ENCODE data around the gene ADGRA3. TPM values are rescaled to one million over a fixed set of nuclear protein-coding genes. Genes with fewer than 3 reads are reported as not detected.

ADGRA3 gene
- polyA plus RNA-seq, 1 of the 3 experiments (the other 2 are of a cell fraction) = 11.8 TPM

DNA sequence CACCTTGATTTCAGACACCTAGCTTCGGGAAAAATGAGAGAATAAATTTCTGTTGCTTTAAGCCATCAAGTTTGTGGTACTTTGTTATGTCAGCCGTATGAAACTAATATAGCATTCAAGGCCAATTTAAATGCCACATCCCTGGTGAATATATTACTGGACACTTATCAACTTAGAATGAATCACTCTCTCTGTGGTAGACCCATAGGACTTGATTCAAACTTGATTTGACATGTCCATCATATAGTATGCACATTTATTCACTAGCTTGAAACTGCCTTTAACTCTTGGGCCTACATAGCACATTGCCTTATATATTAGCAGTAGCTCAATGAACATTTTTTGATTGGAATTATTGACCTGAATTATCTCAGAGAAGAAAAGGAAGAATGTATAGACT lies 172.3 kb downstream of the ADGRA3 start:
- no peak overlapping the region for H3K9ac ChIP-seq
- H3K27me3 ChIP-seq (ENCODE audit: insufficient read depth) = no peaks in the 10 kb centered on the region
- H3K4me3 ChIP-seq (ENCODE audit: low read depth in 2 of 2, low read length in 1 of 2) = no peak overlapping the region
- H3K9me3 ChIP-seq = no peaks in the 10 kb centered on the region
- ChIA-PET POLR2A (no interaction called here), CTCF (interaction anchor here (0.6 kb wide), 1 partner anchor 32 kb away, joined by 3 read pairs; no protein-coding TSS in a partner anchor)
- H4K20me1 ChIP-seq (ENCODE audit: insufficient read depth) = no peaks in the 10 kb centered on the region
- WGBS (ENCODE audit: low lambda C conversion rate) = 47% methylated on average over 2 of the region's 2 CpGs
- no peak overlapping the region for H3K27ac ChIP-seq (ENCODE audit: low read depth in 2 of 2, low read length in 1 of 2)
- H3K4me2 ChIP-seq = no peak overlapping the region
- H3K4me1 ChIP-seq (ENCODE audit: control insufficient read depth in 1 of 2, insufficient read depth in 2 of 2, low read depth in 1 of 2, low read length in 1 of 2) = no peaks in the 10 kb centered on the region
- H3K79me2 ChIP-seq (ENCODE audit: insufficient read depth) = no peaks in the 10 kb centered on the region
- no peak for TF ChIP-seq GABPA (IDR thresholded peaks at IDR 0.05; ENCODE audit: low read depth)
- TF ChIP-seq RFX5 (IDR thresholded peaks at IDR 0.05; ENCODE audit: low read length) = no peak
- TF ChIP-seq, protein P1, sequence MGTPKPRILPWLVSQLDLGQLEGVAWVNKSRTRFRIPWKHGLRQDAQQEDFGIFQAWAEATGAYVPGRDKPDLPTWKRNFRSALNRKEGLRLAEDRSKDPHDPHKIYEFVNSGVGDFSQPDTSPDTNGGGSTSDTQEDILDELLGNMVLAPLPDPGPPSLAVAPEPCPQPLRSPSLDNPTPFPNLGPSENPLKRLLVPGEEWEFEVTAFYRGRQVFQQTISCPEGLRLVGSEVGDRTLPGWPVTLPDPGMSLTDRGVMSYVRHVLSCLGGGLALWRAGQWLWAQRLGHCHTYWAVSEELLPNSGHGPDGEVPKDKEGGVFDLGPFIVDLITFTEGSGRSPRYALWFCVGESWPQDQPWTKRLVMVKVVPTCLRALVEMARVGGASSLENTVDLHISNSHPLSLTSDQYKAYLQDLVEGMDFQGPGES (IDR thresholded peaks at IDR 0.05; ENCODE audit: low read depth, low read length) = no peak
- TF ChIP-seq TCF12 (IDR thresholded peaks at IDR 0.05) = no peak
- no peaks in the 10 kb centered on the region for H3K36me3 ChIP-seq (replicated peaks in 1 of 2; ENCODE audit: control insufficient read depth in 1 of 2, insufficient read depth in 2 of 2, low read length in 1 of 2)
- H2AFZ ChIP-seq (ENCODE audit: low read depth) = no peak overlapping the region
- no peak for DNase-seq
- H3F3A ChIP-seq (replicated peaks; ENCODE audit: insufficient read depth) = no peaks in the 10 kb centered on the region
- no peaks in the 10 kb centered on the region for H3K9me2 ChIP-seq

DNA sequence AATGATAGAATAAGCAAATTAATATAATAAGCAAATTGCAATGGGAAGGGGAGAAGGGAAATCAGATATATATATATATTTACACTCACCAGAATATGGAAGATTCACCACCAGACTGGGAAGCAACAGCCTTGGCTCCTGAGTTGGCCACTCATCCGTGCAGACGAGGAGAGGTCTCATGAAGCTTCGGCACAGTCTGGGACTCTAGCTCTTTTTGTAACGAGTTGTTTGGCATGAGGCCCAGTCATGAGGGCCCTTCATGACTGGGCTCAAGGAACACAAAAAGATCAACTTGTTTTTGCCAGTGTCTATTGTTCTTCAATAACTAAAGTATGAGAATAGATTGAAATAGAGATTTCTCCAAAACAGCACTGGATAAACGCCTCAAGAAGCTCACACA lies 176.4 kb downstream of the ADGRA3 start:
- WGBS (ENCODE audit: low lambda C conversion rate) = 45% methylated on average over 2 of the region's 5 CpGs
- TF ChIP-seq FOXJ3 (CRISPR knock-in tag; IDR thresholded peaks at IDR 0.05) = no peak
- TF ChIP-seq, protein P2, sequence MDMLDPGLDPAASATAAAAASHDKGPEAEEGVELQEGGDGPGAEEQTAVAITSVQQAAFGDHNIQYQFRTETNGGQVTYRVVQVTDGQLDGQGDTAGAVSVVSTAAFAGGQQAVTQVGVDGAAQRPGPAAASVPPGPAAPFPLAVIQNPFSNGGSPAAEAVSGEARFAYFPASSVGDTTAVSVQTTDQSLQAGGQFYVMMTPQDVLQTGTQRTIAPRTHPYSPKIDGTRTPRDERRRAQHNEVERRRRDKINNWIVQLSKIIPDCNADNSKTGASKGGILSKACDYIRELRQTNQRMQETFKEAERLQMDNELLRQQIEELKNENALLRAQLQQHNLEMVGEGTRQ (IDR thresholded peaks at IDR 0.05; ENCODE audit: borderline replicate concordance, low read depth, low read length) = no peak
- TF ChIP-seq, protein P1 (IDR thresholded peaks at IDR 0.05; ENCODE audit: low read depth, low read length) = no peak
- TF ChIP-seq, protein P3, sequence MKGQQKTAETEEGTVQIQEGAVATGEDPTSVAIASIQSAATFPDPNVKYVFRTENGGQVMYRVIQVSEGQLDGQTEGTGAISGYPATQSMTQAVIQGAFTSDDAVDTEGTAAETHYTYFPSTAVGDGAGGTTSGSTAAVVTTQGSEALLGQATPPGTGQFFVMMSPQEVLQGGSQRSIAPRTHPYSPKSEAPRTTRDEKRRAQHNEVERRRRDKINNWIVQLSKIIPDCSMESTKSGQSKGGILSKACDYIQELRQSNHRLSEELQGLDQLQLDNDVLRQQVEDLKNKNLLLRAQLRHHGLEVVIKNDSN (IDR thresholded peaks at IDR 0.05; ENCODE audit: borderline replicate concordance, low read depth) = no peak
- no peak for TF ChIP-seq YY1 (IDR thresholded peaks at IDR 0.05; ENCODE audit: low read depth)
- no peak for TF ChIP-seq CHD2 (IDR thresholded peaks at IDR 0.05; ENCODE audit: low read length, partially characterized antibody)
- TF ChIP-seq, protein P4, sequence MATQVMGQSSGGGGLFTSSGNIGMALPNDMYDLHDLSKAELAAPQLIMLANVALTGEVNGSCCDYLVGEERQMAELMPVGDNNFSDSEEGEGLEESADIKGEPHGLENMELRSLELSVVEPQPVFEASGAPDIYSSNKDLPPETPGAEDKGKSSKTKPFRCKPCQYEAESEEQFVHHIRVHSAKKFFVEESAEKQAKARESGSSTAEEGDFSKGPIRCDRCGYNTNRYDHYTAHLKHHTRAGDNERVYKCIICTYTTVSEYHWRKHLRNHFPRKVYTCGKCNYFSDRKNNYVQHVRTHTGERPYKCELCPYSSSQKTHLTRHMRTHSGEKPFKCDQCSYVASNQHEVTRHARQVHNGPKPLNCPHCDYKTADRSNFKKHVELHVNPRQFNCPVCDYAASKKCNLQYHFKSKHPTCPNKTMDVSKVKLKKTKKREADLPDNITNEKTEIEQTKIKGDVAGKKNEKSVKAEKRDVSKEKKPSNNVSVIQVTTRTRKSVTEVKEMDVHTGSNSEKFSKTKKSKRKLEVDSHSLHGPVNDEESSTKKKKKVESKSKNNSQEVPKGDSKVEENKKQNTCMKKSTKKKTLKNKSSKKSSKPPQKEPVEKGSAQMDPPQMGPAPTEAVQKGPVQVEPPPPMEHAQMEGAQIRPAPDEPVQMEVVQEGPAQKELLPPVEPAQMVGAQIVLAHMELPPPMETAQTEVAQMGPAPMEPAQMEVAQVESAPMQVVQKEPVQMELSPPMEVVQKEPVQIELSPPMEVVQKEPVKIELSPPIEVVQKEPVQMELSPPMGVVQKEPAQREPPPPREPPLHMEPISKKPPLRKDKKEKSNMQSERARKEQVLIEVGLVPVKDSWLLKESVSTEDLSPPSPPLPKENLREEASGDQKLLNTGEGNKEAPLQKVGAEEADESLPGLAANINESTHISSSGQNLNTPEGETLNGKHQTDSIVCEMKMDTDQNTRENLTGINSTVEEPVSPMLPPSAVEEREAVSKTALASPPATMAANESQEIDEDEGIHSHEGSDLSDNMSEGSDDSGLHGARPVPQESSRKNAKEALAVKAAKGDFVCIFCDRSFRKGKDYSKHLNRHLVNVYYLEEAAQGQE (IDR thresholded peaks at IDR 0.05; ENCODE audit: low read depth, low read length) = no peak
- TF ChIP-seq ELF1 (IDR thresholded peaks at IDR 0.05) = no peak
- TF ChIP-seq FOSL2 (IDR thresholded peaks at IDR 0.05; ENCODE audit: borderline replicate concordance, low read depth) = no peak
- Histone ChIP-seq H3F3A (replicated peaks; ENCODE audit: insufficient read depth) (no peaks in the 10 kb centered on the region), H3K9me2 (no peaks in the 10 kb centered on the region), H3K27me3 (ENCODE audit: insufficient read depth) (no peaks in the 10 kb centered on the region), H3K9ac (no peak overlapping the region), H3K27ac (ENCODE audit: low read depth in 2 of 2, low read length in 1 of 2) (no peak overlapping the region), H3K79me2 (ENCODE audit: insufficient read depth) (no peaks in the 10 kb centered on the region), H3K36me3 (replicated peaks in 1 of 2; ENCODE audit: control insufficient read depth in 1 of 2, insufficient read depth in 2 of 2, low read length in 1 of 2) (no peaks in the 10 kb centered on the region), H3K4me2 (no peak overlapping the region), H2AFZ (ENCODE audit: low read depth) (no peak overlapping the region), H3K9me3 (no peaks in the 10 kb centered on the region), H3K4me1 (ENCODE audit: control insufficient read depth in 1 of 2, insufficient read depth in 2 of 2, low read depth in 1 of 2, low read length in 1 of 2) (no peaks in the 10 kb centered on the region), H4K20me1 (ENCODE audit: insufficient read depth) (no peaks in the 10 kb centered on the region), H3K4me3 (ENCODE audit: low read depth in 2 of 2, low read length in 1 of 2) (no peak overlapping the region)
- no peak for DNase-seq
- ChIA-PET POLR2A (no interaction called here), CTCF (no interaction called here)
